Esophagus muscularis mucosa (tissue), 4 donors: ENCODE measurements around the gene CTSF.

Experiments used
- EP300 ChIP-seq: sonication (generic); formaldehyde crosslinking; IDR thresholded peaks from one replicate; pipeline ENCODE4 v1.6.1; 2017; ENCODE audit warnings: antibody characterized with exemption
- POLR2A ChIP-seq: fragments of 450-650 bp; IDR thresholded peaks from one replicate; pipeline ENCODE4 v1.6.1; 2017; ENCODE audit warnings: antibody characterized with exemption, moderate library complexity, mild to moderate bottlenecking, low read depth
- POLR2AphosphoS5 ChIP-seq, 2 donors: sonication (generic); formaldehyde crosslinking; IDR thresholded peaks; one replicate each; pipeline ENCODE4 v1.6.1; 2017; ENCODE audit warnings: antibody characterized with exemption in 2 of 2
- TF ChIP-seq, protein P1 (sequence below), 3 experiments: fragments of 200-600 bp in 2 of 3; fragments of 450-650 bp in 1 of 3; sonication (generic) in 2 of 3; IDR thresholded peaks; one replicate each; pipeline ENCODE4 v1.5.1; 2017 to 2019; ENCODE audit warnings: antibody characterized with exemption in 3 of 3, mild to moderate bottlenecking in 2 of 3, moderate library complexity in 1 of 3

DNA sequence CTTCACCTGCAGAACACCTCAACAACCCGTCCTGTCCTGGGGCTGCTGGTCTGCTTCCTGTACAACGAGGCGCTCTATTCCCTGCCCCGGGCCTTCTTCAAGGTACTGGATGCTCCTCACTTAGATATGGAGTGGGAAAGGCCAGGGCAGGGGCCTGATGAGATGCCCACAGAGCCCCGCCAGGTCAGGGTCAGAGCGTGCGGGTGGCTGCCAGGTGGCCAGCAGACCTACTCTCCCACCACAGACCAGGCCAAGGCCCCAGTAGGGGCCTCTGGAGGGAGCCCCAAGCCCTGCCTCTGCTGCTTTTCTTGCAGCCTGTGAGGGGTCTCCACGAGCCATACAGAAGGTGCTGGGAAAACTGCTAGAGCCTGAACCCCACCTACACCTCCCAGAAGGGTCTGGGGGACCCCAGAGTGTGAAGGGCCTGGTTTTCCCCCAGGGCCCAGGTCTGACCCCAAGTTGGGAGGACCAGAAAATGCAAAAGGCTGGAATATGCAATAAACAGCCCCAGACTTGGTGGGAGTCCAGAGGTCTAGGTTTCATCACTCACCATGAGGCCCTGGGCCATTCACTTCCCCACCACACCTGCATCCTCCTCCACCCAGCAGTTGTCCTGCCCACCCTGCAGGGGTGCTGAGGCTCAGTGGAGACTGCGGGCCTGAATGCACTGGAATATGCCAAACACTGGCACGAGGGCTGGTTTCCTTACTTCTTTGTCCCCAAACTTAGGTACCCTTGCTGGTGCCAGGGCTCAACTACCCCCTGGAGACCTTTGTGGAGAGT lies 37.3 kb downstream of the CTSF start:
- TF ChIP-seq, protein P1, sequence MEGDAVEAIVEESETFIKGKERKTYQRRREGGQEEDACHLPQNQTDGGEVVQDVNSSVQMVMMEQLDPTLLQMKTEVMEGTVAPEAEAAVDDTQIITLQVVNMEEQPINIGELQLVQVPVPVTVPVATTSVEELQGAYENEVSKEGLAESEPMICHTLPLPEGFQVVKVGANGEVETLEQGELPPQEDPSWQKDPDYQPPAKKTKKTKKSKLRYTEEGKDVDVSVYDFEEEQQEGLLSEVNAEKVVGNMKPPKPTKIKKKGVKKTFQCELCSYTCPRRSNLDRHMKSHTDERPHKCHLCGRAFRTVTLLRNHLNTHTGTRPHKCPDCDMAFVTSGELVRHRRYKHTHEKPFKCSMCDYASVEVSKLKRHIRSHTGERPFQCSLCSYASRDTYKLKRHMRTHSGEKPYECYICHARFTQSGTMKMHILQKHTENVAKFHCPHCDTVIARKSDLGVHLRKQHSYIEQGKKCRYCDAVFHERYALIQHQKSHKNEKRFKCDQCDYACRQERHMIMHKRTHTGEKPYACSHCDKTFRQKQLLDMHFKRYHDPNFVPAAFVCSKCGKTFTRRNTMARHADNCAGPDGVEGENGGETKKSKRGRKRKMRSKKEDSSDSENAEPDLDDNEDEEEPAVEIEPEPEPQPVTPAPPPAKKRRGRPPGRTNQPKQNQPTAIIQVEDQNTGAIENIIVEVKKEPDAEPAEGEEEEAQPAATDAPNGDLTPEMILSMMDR (IDR thresholded peaks at IDR 0.05): no peak
- TF ChIP-seq POLR2A: no peak
- no peak for TF ChIP-seq POLR2AphosphoS5 (IDR thresholded peaks at IDR 0.05)
- no peak for TF ChIP-seq EP300
